GM19438 (cell line): ENCODE results near the gene CD22.
"Not testable (repeated sequence)": the region's sequence is repeated elsewhere in the genome, so short reads cannot be mapped to it uniquely, and the experiment has no call there.

Experiments
- ATAC-seq: cut with Tn5 transposase; IDR thresholded peaks from one replicate; pipeline ENCODE4 v1.9.1; 2021; ENCODE audit warnings: low read depth; ENCODE audit not compliant: unreplicated experiment

Gene CD22

GRCh38 chr19:35355791-35356460 is 26.9 kb downstream of the CD22 start:
- ATAC-seq, result no peak

DNA sequence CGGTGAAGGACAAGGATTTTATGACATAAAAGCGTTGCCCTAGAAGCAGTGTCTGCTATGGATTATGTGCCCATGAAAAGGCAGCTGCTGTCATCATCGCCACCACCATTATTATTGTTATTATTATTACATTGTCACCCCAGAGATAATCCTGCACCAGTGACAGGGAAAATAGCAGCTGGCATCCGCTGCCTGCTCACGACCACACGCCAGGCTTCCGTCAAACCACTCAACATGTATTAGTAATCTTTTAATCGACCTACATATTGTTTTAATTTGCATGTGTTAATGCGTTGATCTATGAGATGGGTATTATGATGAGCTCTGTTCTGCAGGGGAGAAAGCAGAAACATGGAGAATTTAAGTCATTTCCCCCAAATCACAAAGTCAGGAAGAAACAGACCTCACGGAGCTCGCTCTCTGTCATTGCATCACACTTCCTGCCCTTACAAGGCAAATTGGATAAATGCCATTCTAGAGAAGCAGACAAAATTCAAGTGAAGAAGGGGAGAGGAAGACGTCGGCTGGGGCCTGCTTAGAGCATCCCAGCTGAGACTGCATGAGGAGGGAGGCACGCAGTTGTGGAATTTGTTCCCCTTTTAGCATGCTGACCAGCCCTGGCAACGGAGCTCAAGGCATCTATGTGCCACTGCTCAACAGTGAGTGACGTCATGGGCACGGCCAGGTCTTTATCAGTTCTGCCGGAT is 29.0 kb downstream of the CD22 start, which contains the start of gene FFAR3:
FFAR3 (plus strand) TSS at position 594 of the 707 bp plus-strand sequence. CDS start 431 bp downstream, outside the sequence.
- no peak for ATAC-seq

DNA sequence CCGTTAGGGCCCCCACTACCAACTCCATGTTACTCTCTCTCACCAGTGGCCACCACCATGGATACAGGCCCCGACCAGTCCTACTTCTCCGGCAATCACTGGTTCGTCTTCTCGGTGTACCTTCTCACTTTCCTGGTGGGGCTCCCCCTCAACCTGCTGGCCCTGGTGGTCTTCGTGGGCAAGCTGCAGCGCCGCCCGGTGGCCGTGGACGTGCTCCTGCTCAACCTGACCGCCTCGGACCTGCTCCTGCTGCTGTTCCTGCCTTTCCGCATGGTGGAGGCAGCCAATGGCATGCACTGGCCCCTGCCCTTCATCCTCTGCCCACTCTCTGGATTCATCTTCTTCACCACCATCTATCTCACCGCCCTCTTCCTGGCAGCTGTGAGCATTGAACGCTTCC is 29.8 kb downstream of the CD22 start:
- not testable (repeated sequence) for ATAC-seq

DNA sequence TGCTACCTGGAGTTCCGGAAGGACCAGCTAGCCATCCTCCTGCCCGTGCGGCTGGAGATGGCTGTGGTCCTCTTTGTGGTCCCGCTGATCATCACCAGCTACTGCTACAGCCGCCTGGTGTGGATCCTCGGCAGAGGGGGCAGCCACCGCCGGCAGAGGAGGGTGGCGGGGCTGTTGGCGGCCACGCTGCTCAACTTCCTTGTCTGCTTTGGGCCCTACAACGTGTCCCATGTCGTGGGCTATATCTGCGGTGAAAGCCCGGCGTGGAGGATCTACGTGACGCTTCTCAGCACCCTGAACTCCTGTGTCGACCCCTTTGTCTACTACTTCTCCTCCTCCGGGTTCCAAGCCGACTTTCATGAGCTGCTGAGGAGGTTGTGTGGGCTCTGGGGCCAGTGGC is 30.4 kb downstream of the CD22 start:
- not testable (repeated sequence) for ATAC-seq

GRCh38 chr19:35360081-35360480 is 31.1 kb downstream of the CD22 start:
- not testable (repeated sequence) for ATAC-seq

- no peak for ATAC-seq
These were observed 32.0 kb downstream of the CD22 start for GRCh38 chr19:35360880-35361420.

GRCh38 chr19:35362261-35363000 is 33.4 kb downstream of the CD22 start:
- ATAC-seq, result no peak

DNA sequence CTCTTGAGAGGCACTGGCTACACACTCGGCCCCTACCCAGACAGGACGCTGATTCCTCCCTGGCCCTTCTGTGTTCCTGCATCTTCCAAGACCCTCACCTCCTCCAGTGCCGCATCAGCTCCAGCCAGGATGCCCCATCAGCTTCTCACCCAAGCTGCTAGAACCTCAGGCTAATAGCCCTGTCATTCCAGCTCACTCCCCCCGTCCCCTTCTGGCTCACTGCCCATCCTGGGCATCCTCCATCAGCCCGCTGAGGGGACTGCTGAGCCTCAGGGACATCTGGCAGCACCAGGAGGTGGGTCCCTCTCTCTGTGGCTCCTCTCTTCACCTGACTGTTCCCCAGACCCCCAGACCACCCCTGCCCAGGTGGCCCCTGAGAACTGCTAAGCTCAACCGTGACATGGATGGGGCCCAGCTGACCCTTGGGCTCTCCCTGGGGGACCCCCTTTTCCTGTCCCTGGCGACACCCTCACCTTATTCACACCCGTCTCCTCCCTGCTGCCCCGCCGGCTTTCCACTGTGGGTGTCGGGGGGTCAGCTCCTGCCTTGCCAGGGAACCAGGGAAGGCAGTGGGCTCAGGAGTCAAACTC is 34.1 kb downstream of the CD22 start:
- no peak for ATAC-seq

GRCh38 chr19:35363711-35364425 is 34.9 kb downstream of the CD22 start:
- no peak for ATAC-seq

DNA sequence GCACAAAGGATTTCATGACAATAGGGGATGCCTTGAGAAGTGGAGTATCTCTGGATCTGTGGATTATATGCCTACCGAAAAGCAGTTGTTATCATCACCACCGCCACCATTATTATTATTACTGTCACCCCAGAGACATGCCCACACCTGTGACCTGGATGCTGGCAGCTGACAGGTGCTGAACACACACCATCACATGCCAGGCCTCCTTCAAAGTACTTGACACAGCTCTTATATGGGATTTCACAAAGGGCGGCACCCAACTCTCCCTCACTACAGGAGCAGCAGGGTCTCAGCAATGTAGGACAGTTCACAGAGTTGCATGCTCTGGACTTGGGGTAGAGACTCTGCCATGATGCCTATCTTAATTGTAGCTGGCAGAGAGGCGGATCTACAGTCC is 36.3 kb downstream of the CD22 start:
- no peak for ATAC-seq

DNA sequence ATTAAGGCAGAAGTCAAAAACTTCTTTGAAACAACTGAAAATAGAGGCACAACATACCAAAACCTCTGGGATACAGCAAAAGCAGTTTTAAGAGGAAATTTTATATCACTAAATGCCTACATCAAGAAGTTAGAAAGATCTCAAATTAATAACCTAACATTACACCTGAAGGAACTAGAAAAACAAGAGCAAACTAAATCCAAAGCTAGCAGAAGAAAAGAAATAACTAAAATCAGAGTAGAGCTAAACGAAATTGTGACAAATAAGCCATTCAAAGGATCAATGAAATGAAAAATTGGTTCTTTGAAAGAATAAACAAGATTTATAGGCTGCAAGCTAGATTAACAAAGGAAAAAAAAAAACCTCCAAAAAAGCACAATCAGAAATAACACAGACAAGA is 39.4 kb downstream of the CD22 start:
- ATAC-seq, result no peak

DNA sequence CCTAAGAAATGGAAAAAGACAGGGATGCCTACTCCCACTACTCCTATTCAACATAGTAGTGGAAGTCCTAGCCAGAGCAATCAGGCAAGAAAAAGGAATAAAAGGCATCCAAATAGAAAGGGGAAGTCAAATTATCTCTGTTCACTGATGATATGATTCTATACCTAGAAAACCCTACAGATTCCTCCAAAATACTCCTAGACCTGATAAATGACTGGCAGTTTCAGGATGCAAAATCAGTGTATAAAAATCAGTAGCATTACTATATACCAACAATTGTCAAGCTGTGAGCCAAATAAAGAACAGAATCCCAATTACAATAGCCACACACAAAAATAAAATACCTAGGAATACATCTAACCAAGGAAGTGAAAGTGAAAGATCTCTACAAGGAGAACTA is 40.5 kb downstream of the CD22 start:
- no peak for ATAC-seq

DNA sequence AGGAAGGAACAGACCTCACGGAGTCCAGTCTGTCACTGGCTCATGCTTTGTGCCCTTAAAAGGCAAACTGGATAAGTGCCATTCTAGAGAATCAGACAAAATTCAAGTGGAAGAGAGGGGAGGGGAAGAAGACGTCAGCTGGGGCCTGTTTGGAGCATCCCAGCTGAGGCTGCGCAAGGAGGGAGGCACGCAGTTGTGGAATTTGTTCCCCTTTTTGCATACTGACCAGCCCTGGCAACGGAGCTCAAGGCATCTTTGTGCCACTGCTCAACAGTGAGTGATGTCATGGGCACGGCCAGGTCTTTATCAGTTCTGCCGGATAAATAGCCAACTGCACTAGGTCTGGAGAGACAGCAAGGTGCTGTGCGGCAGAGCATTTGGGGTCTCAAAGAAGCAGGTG is 41.7 kb downstream of the CD22 start, which contains the start of gene GPR42:
GPR42 (plus strand) TSS at position 347 of the 400 bp plus-strand sequence. CDS start 292 bp downstream, outside the sequence.
- no peak for ATAC-seq

- ATAC-seq, result no peak
These were observed 44.5 kb downstream of the CD22 start for GRCh38 chr19:35373492-35373891.

DNA sequence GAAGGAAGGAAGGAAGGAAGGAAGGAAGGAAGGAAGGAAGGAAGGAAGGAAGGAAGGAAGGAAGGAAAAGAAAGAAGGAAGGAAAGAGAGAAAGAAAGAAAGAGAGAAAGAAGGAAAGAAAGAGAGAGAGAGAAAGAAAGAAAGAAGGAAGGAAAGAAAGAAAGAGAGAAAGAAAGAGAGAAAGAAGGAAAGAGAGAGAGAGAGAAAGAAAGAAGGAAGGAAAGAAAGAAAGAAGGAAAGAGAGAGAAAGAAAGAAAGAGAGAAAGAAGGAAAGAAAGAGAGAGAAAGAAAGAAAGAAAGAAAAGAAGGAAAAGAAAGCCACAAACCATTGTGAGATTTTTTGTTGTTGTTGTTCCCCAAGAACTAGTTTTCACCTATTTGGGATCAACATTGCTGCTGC is 45.0 kb downstream of the CD22 start:
- ATAC-seq, result not testable (repeated sequence)

GRCh38 chr19:35375505-35376307 is 46.7 kb downstream of the CD22 start:
- ATAC-seq, result no peak

DNA sequence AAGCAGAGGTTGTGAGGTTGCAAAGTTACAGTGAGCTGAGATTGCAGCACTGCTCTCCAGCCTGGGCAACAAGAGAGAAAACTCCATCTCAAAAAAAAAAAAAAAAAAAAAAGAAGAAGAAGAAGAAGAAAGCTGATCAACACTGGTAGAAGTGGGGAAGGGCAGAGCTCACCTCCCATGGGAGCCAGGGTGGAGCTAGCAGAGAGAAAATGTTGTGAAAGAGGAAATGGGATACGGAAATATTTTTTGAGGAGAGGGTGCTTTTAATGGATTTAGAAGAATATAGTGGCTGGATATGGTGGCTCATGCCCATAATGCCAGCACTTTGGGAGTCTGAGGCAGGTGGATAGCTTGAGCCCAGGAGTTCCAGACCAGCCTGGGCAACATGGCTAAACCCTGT is 48.7 kb downstream of the CD22 start:
- no peak for ATAC-seq

GRCh38 chr19:35378356-35378755 is 49.4 kb downstream of the CD22 start:
- no peak for ATAC-seq

DNA sequence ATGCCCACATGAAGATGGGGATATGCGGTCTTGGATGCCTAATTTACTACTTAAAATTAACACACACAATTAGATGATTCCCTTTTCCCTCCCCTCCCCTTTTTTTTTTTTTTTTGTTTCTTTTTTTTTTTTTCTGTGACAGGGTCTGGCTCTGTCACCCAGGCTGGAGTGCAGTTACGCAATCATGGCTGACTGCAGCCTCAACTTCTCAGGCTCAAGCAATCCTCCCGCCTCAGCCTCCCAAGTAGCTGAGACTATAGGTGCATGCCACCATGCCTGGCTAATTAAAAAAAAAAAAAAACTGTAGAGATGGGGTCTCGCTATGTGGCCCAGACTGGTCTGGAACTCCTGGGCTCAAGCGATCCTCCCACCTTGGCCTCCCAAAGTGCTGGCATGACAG is 50.6 kb downstream of the CD22 start:
- not testable (repeated sequence) for ATAC-seq
